Measurements from ENCODE around the gene PAK5. TPM values are rescaled to one million over a fixed set of nuclear protein-coding genes. Genes with fewer than 3 reads are reported as not detected.

Gene PAK5
- total RNA-seq, 6 experiments from 2014 or later = not detected

DNA sequence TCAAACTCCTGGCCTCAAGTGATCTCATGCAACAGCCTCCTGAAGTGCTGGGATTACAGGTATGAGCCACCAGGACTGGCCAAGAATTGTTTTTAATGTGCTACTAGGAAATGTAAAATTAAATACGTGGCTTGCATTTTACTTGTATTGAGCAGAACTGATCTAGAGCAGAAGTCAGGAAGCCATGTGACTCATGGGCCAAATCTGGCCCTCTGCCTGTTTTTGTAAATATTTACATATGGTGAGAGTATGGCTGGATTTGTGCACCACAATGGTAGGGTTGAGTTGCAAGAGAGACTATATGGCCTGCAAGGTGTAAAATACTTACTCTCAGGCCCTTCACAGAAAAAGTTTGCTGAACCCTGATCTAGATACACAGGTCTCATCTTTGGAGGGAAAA, 248.7 kb downstream of the PAK5 start:
- Mint-ChIP-seq H3K9me3 (no peaks in the 10 kb centered on the region), H3K27ac (no peak overlapping the region)

GRCh38 chr20:9588706-9589105, 250.2 kb downstream of the PAK5 start:
- H3K27me3 Mint-ChIP-seq (ENCODE audit: insufficient read depth) = peaks cover 6% of the 10 kb centered on the region
- H3K4me1 Mint-ChIP-seq (ENCODE audit: low read depth) = no peaks in the 10 kb centered on the region
- H3K27ac Mint-ChIP-seq = no peak overlapping the region
- no peaks in the 10 kb centered on the region for H3K9me3 Mint-ChIP-seq
- no peak for TF ChIP-seq CTCF (IDR thresholded peaks at IDR 0.05)
- no peak for DNase-seq
- no peaks in the 10 kb centered on the region for H3K36me3 Mint-ChIP-seq (ENCODE audit: low read depth)
- H3K4me3 Mint-ChIP-seq = no peak overlapping the region

More for the DNA sequence above, 248.7 kb downstream of the PAK5 start:
- H3K4me3 Mint-ChIP-seq = no peak overlapping the region
- DNase-seq = no peak
- no peak for TF ChIP-seq CTCF (IDR thresholded peaks at IDR 0.05)
- peaks cover 6% of the 10 kb centered on the region for H3K27me3 Mint-ChIP-seq (ENCODE audit: insufficient read depth)
- no peaks in the 10 kb centered on the region for H3K36me3 Mint-ChIP-seq (ENCODE audit: low read depth)
- peaks cover 7% of the 10 kb centered on the region for H3K4me1 Mint-ChIP-seq (ENCODE audit: low read depth)

DNA sequence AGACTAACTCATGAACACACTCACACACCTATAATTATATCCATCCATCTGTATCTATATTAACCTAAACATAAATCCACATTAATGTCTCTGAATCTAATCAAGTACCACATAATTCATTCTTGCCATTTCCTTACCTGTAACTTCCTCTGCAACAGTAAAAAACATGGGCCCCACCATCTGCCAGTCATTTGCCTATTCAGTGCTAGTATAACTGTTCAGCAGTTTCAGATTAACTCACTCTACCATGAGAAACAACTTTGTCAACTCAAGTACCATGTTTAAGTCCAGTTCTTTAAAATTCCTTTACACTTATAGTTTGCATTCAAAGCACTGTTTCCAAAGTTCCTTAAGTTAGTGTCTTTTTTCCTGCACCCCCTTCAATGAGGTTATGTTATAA, 255.7 kb downstream of the PAK5 start:
- H3K27ac Mint-ChIP-seq = no peak overlapping the region
- H3K9me3 Mint-ChIP-seq = no peaks in the 10 kb centered on the region
- peaks cover 10% of the 10 kb centered on the region for H3K27me3 Mint-ChIP-seq (ENCODE audit: insufficient read depth)
- H3K4me1 Mint-ChIP-seq (ENCODE audit: low read depth) = no peaks in the 10 kb centered on the region
- H3K36me3 Mint-ChIP-seq (ENCODE audit: low read depth) = no peaks in the 10 kb centered on the region
- no peak for TF ChIP-seq CTCF (IDR thresholded peaks at IDR 0.05)
- no peak overlapping the region for H3K4me3 Mint-ChIP-seq
- DNase-seq = no peak

DNA sequence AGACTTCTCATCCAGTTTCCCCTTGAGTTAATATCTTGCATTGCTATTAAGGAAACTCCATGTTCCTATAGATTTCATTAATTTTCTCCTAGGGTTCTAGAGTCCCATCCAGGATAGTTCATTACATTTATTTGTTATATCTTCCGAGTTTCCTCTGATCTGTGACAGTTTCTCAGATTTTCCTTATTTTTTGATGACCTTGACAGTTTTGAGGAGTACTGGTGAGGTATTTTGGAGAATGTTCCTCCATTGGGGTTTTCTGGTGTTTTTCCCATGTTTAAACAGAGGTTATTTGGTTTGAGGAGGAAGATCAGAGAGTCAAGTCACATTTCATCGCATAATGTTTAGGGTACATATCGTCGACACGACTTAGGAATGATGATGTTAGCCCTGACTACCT, 256.7 kb downstream of the PAK5 start:
- Mint-ChIP-seq H3K4me1 (ENCODE audit: low read depth) (no peaks in the 10 kb centered on the region), H3K9me3 (no peaks in the 10 kb centered on the region), H3K27me3 (ENCODE audit: insufficient read depth) (peaks cover 10% of the 10 kb centered on the region), H3K4me3 (no peak overlapping the region), H3K27ac (no peak overlapping the region), H3K36me3 (ENCODE audit: low read depth) (no peaks in the 10 kb centered on the region)
- TF ChIP-seq CTCF (IDR thresholded peaks at IDR 0.05) = no peak
- no peak for DNase-seq

- H3K36me3 Mint-ChIP-seq (ENCODE audit: low read depth) = no peaks in the 10 kb centered on the region
- H3K9me3 Mint-ChIP-seq = no peaks in the 10 kb centered on the region
- H3K4me3 Mint-ChIP-seq = no peak overlapping the region
- peaks cover 9% of the 10 kb centered on the region for H3K27me3 Mint-ChIP-seq (ENCODE audit: insufficient read depth)
- no peak for TF ChIP-seq CTCF (IDR thresholded peaks at IDR 0.05)
- no peak overlapping the region for H3K27ac Mint-ChIP-seq
- no peaks in the 10 kb centered on the region for H3K4me1 Mint-ChIP-seq (ENCODE audit: low read depth)
- no peak for DNase-seq
Observed at GRCh38 chr20:9581509-9581908, 257.4 kb downstream of the PAK5 start.

- H3K4me3 Mint-ChIP-seq = no peak overlapping the region
- H3K27ac Mint-ChIP-seq = no peak overlapping the region
- no peaks in the 10 kb centered on the region for H3K4me1 Mint-ChIP-seq (ENCODE audit: low read depth)
- no peak for DNase-seq
- no peaks in the 10 kb centered on the region for H3K9me3 Mint-ChIP-seq
- H3K27me3 Mint-ChIP-seq (ENCODE audit: insufficient read depth) = peaks cover 15% of the 10 kb centered on the region
- H3K36me3 Mint-ChIP-seq (ENCODE audit: low read depth) = no peaks in the 10 kb centered on the region
- TF ChIP-seq CTCF (IDR thresholded peaks at IDR 0.05) = no peak
Observed at GRCh38 chr20:9578594-9578993, 260.3 kb downstream of the PAK5 start.

All from HFFc6 (cell line).